NT2/D1 (cell line): ENCODE results near the gene NRXN3.

Experiments
- YY1 ChIP-seq: IDR thresholded peaks from 2 replicates; pipeline ENCODE4 v1.6.1; 2011; ENCODE audit not compliant: insufficient read length, insufficient read depth
- ZNF274 ChIP-seq: IDR thresholded peaks from 2 replicates; pipeline ENCODE4 v1.6.1; 2011; ENCODE audit warnings: mild to moderate bottlenecking, low read depth, low read length

DNA sequence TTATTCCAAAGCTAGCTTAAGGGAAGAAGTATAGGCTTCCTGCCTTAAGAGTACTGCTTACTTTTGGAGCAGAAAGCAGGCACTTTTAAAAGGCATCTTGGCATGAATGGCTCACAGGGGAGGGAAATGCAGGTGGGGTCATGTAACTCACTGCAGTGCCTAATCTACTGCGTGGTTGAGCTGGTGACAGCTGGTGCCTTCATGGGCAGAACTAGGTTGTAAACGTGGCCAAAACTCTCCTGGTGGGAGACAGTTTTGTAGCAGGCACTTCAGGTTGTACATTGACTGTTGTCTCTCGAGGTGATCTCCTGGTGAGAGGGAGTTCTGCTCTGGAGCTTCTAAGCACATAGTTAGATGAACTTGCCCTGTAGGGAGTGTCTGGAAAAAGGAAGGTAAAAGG is 1078.6 kb downstream of the NRXN3 start:
- no peak for TF ChIP-seq YY1
- no peak for TF ChIP-seq ZNF274
